OCI-LY3 (cell line): ENCODE data around the gene TBC1D2B.

Source experiments
- EZH2phosphoT487 ChIP-seq: fragments of 200-600 bp; shearing (Covaris generic); IDR thresholded peaks from 2 replicates; pipeline ENCODE4 v1.6.1; 2018; ENCODE audit warnings: antibody characterized with exemption, mixed run types, low read depth
- TF ChIP-seq, protein P1 (sequence below): fragments of 200-600, 300-600 bp; sonication (generic); IDR thresholded peaks from 2 replicates; pipeline ENCODE4 v1.5.1; 2014; ENCODE audit warnings: antibody characterized with exemption, low read length, low read depth

DNA sequence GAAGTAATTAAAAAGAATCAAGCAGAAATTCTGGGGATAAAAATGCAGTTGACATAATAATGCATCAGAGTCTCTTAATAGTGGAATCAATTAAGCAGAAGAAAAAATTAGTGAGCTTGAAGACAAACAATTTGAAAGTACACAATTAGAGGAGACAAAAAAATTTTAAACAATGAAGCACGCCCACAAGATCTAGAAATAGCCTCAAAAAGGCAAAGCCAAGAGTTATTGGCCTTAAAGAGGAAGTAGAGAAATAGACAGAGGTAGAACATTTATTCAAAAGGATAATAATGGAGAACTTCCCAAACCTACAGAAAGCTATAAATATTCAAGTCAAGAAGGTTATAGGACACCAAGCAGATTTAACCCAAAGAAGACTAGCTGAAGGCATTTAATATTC, 113.3 kb downstream of the TBC1D2B start:
- no peak for TF ChIP-seq EZH2phosphoT487
- TF ChIP-seq, protein P1, sequence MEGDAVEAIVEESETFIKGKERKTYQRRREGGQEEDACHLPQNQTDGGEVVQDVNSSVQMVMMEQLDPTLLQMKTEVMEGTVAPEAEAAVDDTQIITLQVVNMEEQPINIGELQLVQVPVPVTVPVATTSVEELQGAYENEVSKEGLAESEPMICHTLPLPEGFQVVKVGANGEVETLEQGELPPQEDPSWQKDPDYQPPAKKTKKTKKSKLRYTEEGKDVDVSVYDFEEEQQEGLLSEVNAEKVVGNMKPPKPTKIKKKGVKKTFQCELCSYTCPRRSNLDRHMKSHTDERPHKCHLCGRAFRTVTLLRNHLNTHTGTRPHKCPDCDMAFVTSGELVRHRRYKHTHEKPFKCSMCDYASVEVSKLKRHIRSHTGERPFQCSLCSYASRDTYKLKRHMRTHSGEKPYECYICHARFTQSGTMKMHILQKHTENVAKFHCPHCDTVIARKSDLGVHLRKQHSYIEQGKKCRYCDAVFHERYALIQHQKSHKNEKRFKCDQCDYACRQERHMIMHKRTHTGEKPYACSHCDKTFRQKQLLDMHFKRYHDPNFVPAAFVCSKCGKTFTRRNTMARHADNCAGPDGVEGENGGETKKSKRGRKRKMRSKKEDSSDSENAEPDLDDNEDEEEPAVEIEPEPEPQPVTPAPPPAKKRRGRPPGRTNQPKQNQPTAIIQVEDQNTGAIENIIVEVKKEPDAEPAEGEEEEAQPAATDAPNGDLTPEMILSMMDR = no peak
